ENCODE data around the gene ZNF74.
A peak's percentile ranks its signal among the peaks of the same experiment; 100 is the strongest.

Gene ZNF74

GRCh38 chr22:20422271-20423007, 28.5 kb downstream of the ZNF74 start:
- DNase-seq: no peak

DNA sequence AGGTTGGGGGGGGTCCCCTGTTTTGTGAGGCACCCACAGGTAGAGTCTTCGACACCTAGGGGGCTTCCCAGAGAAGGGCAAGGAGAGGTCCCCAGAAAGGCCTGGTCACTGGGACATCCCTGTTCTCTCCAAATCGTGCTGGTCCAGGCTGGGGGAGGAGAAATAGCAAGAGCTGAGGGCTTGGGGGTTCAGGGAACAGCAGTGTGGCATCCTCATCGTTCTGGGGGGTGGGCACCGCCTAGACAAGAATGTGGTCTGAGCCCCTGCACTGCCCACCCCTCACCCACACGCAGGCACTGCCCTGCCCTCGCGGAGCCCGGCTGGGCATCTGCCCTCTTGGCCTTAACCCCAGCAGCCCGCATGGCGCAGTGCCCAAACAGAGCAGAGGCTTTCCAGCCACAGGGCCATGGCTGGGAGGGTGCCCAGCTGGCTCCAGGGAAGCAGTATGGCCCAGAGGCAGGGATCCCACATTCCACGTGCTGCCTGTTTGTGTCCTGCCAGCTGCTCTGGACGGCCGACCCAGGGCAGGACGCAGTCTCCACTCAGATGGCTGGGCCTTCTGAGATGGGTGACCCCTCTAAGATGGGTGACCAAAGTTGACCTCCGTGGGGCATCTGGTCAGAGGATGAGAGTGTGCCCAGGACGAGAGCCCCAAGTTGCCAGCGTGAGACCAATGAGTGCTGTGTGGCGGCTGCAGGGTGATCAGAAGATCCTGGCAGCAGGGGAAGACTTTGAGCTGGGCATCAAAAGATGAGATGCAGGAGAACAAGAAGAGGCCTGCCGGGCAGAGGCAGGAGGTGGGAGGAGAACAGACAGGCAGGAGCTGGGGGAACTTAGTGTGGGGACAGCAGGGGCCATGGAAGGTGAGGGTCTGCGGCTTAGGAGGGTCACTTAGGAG, 29.3 kb downstream of the ZNF74 start:
- no peak for DNase-seq

GRCh38 chr22:20423906-20424551, 30.1 kb downstream of the ZNF74 start:
- DNase-seq: no peak

DNA sequence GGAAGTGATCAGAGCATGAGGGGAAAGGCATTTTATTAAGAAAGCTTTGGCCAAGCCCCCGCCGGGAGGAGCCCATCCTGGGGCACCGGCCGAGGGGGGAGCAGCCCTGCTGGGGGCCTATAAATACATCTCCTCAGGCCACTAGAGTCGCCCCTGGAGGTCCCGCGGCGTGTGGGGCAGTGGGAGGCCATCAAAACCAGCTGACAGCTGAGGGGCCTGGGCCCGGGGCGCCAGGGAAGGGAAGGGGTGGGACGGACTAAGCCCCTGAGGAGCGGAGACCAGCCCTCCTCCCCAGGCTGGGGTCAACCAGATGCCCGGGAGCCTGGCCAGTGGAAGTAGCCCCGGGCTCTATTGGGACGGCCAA, 30.6 kb downstream of the ZNF74 start:
- no peak for DNase-seq

GRCh38 chr22:20424932-20425565, 31.1 kb downstream of the ZNF74 start:
- peak; percentile 4 for DNase-seq

- DNase-seq: no peak
Measured at GRCh38 chr22:20425566-20426258, 31.8 kb downstream of the ZNF74 start.

- no peak for DNase-seq
Measured at GRCh38 chr22:20426259-20426615, 32.3 kb downstream of the ZNF74 start.

DNA sequence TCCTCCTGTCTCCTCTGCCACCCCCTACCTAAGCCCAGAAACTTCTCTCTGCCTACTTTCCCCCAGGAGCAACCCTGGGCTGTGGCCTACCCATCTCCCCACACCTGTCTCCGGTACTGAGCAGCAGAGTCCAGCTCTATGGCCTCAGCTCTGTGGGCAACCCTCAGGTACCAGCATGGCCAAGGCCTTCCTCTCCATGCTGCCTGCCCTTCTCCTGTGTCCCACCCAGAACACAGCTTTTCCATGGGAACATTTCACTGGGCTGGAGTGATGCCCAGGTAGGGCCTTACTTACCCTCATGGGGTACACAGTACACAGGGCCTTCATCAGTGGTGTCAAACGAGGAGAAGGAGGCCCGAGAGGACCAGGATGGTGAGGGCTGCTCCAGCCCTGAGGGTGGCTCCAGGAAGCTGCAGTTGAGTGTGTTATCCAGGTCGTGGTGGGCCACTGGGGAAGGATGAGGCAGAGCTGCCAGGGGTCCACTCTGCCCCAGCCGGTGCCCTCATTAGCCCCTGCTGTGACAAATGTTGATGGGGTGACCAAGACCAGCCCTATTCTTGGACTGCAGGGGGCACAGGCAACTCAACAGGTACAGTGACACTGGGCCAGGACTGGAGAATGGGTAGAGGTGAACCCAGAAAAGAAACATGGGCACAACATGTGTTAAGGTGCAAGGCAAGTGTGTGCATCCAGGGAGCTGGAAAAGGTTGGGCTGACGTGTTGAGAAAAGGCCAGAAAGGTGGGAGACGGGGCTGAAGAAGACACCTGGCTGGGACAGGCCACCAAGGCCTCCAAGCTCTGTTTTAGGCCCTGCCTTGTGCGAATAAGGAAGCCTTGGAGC, 33.4 kb downstream of the ZNF74 start:
- DNase-seq: no peak

DNA sequence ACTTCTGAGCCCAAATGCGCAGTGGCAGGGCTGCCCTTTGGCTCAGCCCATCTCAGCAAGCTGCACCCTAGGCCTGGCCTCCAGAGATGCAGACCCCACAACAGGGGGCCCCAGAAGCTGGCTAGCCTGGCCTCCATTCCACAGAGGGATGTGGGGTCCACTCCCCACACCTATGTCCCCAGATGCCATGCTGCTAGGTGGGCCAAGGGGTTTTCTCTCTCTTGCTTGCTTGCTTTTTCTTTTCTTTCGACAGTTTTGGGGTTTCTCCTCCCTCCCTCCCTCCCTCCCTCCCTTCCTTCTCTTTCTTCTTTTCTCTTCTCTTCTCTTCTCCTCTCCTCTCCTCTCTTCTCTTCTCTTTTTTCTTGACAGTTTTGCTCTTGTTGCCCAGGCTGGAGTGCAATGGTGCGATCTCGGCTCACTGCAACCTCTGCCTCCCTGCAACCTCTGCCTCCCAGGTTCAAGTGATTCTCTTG, 34.0 kb downstream of the ZNF74 start:
- no peak for DNase-seq

GRCh38 chr22:20428496-20429253, 34.7 kb downstream of the ZNF74 start:
- DNase-seq: no peak

DNA sequence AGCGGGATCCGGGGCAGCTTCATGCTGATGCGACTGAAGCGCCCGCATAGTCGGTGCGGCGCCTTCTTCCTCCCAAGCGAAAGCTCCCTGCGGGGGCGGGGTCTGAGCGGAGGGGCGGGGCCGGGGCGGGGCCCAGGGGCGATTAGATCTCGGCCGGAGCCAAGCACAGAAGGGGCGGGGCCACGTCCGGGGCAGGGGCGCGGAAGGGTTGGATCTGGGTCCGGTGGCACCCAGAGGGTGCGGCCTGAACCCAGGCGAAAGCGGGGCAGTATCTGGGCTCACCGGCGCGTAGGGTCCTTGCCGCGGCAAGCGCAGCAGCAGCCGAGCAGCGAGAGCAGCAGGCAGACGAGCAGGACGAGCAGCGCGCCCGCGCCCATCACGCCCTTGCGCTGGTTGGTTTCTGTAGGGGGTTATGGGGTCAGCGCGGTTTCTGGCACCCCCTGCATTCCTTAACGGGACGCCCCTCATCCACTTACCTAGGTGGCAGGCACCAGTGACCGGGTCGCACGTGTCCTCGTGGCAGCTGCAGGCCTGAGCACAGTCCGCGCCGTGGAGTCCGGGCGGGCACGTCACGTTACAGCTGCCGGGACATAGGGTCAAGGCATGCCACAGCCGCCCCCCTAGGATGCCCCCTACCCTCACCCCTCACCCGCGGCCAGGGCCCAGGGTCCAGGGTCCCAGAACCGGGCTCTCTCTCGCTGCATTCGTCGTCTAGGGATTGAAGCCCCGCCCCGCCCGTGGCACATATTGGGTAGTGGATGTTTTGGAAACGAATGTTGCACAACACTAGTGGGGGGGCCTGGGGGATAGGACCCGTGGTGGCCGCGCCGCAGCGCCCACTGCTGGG, 35.5 kb downstream of the ZNF74 start:
- peak; percentile 60 for DNase-seq

DNA sequence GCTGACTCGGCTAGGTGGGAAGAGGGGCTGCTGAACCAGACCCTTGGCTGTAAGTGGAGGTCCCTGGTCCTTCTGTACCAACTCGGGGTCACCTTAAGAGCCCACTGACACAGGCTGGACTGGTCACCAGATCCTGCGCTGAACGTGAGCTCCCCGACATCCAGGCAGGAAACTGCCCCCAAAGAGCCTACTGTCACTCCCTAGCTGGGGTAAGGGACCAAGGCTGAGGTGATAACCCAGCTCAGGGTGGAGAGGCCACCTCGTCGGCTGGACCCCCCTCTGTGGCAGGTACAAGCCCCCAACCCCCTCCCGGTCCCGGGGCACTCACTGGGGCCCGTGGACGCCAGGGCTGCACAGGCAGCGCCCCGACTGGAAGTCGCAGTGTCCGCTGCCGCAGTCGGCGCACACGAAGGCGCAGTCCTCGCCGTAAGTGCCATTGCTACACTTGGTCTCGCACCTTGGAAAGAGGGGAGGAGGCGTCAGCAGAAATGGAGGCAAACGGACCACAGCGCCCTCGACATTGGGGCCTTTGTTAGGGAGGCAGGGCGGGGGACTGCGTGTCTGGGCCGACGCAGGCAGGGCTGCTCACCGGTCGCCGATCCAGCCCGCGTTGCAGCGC, 36.3 kb downstream of the ZNF74 start:
- peak; percentile 52 for DNase-seq

DNA sequence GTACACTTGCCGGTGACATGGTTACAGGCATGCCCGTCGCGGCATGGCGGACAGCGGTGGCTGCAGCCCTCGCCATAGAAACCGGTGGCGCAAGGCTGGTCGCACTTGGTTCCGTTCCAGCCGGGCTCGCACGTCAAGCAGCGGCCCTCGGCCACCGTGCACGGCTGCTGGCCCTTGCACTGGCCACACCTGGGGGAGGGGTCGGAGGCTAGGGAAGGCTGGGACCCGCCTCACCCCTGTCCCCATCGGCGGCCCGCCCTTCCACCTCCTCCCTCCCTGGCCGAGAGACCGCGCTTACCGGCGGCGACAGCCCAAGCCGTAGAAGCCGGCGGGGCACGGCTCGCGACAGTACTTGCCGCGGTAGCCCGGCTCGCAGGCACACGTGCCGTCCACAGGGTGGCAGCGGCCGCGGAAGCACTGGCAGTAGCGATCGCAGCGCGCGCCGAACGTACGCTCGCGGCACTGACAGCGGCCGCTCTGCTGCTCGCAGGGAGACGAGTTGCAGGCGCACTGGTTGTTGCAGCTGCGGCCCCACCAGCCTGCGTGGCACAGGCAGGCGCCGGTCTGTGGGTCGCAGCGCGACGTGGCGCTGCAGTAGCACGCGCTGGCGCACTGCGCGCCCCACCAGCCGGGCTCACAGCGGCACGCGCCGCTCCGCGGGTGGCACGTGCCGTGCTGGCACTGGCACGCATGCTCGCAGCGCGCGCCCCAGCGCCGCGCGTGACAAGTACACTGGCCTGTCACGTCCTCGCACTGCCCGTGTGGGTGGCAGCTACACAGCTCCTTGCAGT, 37.0 kb downstream of the ZNF74 start:
- peak; percentile 74 for DNase-seq

DNA sequence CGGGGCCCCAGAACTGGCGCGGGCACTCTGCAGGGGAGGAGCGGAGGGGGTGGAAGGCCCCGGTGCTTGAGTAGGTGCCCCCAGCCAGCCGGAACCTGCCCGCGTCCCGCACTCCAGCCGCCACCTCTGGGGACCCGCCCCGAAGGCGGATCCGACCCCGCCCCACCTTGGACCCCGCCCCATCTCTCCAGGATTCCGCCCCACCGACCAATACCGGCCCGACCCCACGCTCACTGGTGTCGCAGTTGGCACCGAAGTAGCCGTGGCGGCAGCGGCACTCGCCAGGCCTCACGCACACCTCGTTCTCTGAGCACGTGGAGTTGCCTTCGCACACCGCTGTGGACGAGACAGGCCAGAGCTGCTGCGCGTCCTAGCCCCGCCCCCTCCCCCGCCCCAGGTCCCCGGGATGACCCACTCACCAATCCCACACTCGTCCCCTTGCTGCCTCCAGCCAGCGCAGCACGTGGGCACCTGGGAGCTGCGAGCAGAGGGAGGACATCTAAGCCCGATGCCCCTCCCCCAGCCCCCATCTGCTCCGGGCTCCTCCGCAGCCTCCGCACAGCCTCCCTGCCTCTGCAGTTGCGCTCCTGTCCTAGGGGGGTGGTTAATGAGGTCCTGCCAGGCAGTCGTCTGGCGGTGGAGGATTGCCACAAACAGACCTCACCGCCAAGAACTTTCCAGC, 37.7 kb downstream of the ZNF74 start:
- no peak for DNase-seq

DNA sequence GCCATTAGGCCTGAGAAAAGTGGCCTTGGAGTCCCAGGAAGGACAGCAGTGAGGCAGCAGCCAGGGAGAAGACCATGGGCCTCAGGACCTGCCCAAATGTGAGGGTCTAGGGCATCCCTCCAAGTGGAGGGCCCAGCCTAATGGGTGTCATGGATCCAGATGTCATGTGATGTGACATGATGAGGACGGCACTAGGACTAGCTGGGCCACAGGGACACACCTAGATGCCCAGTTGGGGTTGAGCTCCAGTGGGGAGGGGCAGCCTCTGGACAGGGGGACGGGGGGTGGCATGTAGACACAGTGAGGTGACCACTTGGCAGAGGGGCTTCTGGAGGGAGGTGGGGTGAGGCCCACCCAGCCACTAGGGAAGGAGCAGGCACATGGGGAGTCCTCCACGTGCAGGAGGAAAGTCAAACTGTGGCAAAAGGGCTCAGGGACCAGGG, 38.3 kb downstream of the ZNF74 start:
- no peak for DNase-seq

GRCh38 chr22:20433191-20433590, 39.2 kb downstream of the ZNF74 start:
- DNase-seq: no peak

DNA sequence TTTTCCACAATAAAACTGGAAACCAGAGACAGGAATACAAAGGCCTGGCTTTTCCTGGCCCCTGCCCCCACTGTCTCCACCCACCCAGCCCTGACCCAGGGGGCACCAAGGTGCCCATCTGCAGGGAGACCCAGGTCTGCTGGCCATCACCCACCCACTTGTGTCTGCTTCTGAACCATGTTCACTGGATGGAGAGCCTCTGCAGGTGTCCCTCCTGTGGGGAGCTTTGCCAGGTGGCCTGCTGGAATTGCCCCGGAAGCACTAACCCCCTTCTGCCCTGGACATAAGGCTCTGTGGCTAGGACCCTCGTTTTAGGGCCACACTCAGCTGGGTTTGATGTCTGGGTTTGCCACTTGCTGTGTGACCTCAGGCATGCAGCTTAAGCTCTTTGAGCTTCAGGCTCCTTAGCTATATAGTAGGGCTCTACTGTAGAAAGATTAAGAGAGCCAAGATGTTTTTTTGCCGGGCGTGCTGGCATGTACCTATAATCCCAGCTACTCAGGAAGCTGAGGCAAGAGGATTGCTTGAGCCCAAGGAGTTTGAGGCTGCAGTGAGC, 39.8 kb downstream of the ZNF74 start:
- no peak for DNase-seq

All from DMS53 (cell line).